Stimulated activated CD4-positive, alpha-beta T cell treated with anti-CD3 and anti-CD28 coated beads, Interleukin-1b, Interleukin-23, amount 100 ng/mL, for 1 hour (primary cell): ENCODE measurements around the gene ASCC3.

Experiments used
- DNase-seq, 2 donors: peaks; one replicate each; pipeline ENCODE4 v3.0.0-alpha.2; 2020; ENCODE audit warnings: low read depth in 2 of 2

The ASCC3 gene

DNA sequence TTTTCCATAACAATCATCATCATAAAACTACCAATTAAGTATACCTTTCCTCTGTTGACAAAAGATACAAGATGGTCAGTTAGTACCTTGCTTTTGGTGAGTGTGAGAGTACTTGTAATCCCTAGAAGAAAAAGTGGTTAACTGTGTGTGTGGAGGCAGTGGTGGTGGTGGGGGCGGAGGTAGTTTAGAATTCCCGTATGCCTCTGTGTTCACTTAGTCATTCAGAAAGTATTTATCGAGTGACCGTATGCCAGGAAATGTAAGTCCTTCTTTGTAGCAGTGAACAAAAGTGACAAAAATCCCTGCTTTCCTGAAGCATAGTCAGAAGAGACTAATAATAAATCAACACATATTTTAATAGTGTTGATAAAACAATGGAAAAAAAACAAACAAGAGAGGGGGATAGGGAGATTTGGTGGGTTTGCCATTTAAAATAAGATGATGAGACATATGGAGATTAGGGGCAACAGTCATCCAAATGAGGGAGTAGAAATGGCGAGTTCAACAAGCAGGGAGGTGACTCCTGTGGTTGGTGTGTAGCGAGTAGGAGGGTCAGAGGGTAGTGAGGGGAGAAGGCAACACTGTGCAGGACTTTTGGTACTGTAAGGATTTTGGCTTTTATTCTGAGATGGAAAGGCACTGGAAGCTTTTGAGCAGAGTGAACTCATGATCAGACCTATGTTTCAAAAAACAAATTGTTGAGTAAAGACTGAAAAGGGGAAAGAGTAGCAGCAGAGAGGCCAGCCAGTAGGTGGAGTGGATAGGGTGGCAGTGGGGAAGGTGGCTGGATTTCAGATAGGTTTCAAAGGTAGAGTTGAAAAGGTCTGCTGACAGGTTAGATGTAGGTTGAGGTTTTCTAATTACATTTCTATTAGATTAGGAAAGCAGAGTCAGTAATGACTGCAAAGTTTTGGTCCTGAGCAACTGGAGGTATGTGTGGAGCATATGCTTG is 376.1 kb downstream of the ASCC3 start:
- DNase-seq = no peak

DNA sequence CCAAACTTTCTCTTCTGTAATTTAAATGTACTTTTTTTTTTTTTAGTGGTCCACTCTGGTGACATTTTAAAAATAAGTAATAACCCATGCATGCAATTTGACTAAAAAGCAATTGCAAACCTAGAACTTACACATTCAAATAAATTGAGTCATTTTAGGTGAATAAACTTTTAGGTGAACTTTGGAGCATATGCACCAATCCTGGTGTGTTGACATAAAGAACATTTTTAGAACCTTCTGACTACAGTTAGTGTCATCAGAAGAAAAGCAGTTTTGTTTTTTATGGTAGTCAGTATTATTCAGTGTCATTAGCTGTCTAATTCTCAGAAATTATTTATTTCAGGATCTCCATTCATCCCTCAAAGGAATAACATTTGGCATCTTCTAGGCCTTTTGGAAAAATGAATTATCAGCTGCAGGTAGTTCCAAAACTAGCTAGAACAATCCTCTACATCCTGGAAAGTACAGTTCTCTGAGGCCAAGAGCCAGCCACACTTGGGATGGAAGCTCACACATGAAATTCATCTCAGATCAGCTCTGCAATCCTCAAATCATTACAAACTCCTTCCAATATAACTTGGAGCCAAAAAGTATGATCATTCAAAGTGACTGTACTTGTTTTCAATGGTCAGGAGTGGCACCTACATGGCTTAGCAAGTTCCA is 378.0 kb downstream of the ASCC3 start:
- DNase-seq = no peak

GRCh38 chr6:100493206-100493888 is 387.8 kb downstream of the ASCC3 start:
- DNase-seq = no peak

DNA sequence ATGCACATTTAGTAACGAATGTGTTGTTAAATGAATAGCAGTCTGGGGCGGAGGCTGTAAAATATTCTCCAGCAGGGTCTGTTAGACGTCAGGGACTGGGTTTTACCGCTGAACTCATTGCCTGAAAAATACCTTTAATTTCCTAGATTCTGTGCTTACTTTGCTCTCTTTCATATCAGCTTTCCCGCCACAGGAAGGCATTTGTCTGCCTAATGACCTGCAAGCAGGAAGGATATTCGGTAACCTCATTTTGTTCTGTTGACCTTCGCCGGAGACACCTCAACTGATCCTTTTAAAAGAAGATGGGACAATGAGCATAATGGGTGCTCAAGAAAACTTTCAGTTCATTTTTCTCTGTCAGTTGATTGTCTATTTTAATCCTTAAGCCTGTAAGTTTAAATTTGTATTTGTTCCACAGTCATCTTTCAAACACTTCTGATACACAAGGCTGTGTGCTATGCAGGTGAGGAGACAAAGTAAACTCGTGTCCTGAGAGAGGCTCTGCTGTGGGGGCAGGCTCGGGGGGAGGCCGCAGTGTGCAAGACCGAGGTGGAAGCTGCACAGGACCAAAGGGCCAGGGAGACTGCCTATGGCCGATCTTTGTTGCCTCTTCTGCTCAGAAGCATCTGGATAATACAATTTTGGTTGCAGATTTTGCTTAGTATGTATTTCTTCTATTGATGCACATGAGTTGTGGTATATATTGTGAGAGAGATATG is 389.0 kb downstream of the ASCC3 start:
- no peak for DNase-seq

- no peak for DNase-seq
These were observed 391.1 kb downstream of the ASCC3 start for GRCh38 chr6:100490065-100490464.

- DNase-seq = no peak
These were observed 392.9 kb downstream of the ASCC3 start for GRCh38 chr6:100488244-100488643.

DNA sequence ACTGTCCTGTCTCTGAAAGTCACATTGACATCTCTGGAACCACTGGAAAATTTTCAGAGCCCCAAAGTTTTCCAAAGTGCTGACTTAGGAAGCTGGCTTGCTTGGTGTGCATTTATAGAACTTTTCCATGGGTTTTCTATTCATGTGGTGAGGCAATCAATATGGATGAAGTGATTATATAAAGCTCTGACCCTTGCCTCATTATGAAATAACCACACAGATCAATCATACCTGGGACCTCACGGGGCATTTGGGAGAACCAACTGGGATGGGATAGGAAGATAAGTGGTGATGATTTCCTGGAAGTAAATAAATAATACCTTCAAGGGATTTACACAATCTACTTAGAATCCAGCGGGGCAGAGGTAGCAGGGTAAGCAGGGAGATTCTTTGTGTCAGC is 393.5 kb downstream of the ASCC3 start:
- no peak for DNase-seq

GRCh38 chr6:100485268-100485667 is 395.9 kb downstream of the ASCC3 start:
- no peak for DNase-seq

- DNase-seq = no peak
These were observed 396.7 kb downstream of the ASCC3 start for GRCh38 chr6:100484474-100484873.

DNA sequence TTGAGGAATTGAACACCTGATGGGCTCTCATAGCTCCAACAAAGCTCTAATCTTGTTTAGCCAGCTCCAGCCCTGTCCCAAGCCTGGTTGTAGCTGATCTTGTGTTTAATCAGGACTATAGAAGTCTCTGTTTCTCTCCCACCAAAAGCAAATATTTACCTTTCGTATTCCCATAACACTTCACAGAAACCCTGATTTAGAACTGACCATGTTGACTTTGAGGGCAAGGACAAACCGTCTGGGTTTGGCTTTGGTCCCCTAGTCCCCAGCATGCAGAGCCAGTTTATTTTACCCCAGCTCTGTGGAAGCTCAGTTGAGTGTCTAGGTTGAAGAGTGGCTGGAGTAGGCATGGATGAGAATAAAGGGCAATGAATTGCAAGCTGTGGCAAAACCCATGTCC is 398.4 kb downstream of the ASCC3 start:
- DNase-seq = no peak

GRCh38 chr6:100479179-100480035 is 401.7 kb downstream of the ASCC3 start:
- no peak for DNase-seq

DNA sequence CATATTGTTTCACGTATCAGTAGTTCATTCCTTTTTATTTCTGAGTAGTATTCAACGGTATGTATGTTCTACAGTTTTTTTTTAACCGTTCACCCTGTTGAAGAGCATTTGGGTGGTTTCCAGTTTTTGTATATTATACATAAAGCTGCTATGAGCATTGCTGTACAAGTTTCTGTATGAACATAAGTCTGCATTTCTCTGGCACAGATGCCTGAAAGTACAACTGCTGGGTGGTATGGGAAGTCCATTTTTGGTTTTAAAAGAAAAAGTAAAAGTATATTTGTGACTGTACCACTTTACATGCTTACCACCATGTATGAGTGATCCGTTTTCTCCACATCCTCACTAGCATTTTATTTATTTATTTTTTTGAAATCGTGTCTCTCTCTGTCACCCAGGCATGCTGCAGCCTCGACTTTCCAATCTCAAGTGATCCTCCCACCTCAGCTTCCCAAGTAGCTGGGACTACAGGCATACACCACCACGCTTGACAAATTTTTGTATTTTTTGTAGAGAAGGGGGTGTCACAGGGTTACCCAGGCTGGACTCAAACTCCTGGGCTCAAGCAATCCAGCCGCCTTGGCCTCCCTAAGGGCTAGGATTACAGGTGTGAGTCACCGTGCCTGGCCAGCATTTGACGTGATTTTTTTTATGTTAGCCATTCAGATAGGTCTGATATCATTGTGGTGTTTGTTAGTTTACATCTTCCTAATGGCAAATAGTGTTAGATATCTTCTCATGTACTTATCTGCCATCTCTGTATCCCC is 405.4 kb downstream of the ASCC3 start:
- DNase-seq = no peak

DNA sequence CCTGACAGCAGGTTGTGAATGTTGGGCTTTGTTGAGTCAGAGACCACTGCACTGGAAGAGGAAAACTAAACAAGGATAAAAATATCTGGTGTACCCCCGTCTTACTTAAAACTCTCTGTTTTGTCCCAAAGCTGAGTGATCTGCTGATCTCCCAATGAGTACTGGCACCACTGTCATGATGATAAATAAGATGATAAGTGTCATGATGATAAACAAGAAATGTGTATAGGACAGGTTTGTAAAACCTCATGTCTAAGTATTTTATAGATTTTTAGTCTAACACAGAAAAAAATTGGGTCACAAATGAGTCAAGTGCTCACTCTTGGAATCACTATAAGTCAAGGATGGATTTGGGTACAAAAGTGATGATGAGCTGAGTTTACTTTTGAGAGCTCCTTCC is 407.9 kb downstream of the ASCC3 start:
- DNase-seq = no peak

GRCh38 chr6:100472674-100473073 is 408.5 kb downstream of the ASCC3 start:
- no peak for DNase-seq

GRCh38 chr6:100470422-100471120 is 410.6 kb downstream of the ASCC3 start:
- DNase-seq = no peak

GRCh38 chr6:100469101-100469859 is 411.8 kb downstream of the ASCC3 start:
- DNase-seq = no peak

DNA sequence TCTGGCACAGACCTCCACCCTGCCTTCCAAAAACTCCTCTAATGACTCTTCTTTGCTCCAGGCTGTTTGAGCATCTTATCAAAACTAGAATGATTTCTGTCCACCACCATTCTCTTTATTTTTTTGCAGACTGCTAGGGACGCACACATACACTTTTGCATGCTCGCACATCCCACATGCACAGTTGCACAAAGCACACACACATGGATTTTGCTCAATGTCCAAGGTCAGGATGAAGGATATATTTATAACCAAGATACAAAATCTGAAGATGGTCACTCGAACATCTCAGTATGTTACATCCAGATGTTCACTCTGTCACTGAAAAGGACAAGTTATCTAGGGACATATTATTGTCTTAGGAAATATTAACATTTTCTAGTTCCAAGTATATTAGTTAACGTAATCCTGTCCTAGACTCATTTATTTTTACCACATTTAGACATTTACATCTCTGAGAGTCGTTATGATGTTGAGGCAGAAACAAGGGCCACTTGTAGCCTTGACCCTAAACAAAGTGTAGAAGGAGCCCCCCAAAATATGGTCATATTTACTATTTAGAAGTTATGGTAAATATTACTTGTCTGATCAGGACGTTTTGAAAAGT is 413.0 kb downstream of the ASCC3 start:
- no peak for DNase-seq
